Spinal cord (tissue), 10 donors: ENCODE results near the gene SYT2. TPM values are rescaled to one million over a fixed set of nuclear protein-coding genes. Genes with fewer than 3 reads are reported as not detected.

Source experiments
- DNase-seq, 6 donors: peaks; one replicate each; pipeline versions ENCODE4 v3.0.0 to v3.0.0-alpha.2; 2013 to 2015; ENCODE audit warnings: low spot score in 6 of 6, low read depth in 4 of 6
- H3K27ac ChIP-seq: one replicate; pipeline ENCODE4 v1.5.1; 2013; ENCODE audit warnings: low read depth, low read length, control low read depth
- H3K27me3 ChIP-seq: one replicate; pipeline ENCODE4 v1.6.1; 2013; ENCODE audit warnings: low read length; ENCODE audit not compliant: control insufficient read depth, insufficient read depth
- H3K36me3 ChIP-seq: one replicate; pipeline ENCODE4 v1.6.1; 2013; ENCODE audit warnings: low read length; ENCODE audit not compliant: control insufficient read depth, insufficient read depth
- H3K4me1 ChIP-seq: one replicate; pipeline ENCODE4 v1.6.1; 2013; ENCODE audit warnings: low read length; ENCODE audit not compliant: control insufficient read depth, insufficient read depth
- H3K4me3 ChIP-seq: one replicate; pipeline ENCODE4 v1.5.1; 2013; ENCODE audit warnings: low read depth, low read length, control low read depth
- H3K9me3 ChIP-seq: one replicate; pipeline ENCODE4 v1.6.1; 2013; ENCODE audit warnings: low read length; ENCODE audit not compliant: control insufficient read depth, insufficient read depth
- WGBS: methylation state at CpG from one replicate; pipeline ENCODE4 v1.1.5; 2013; ENCODE audit warnings: missing lambda C conversion rate; ENCODE audit not compliant: insufficient coverage; 5-methylcytosine and 5-hydroxymethylcytosine counted together
- polyA plus RNA-seq, 2 donors: library from polyadenylated mRNA; unstranded; fragments of 120-200 nt; gene quantifications; one replicate each; pipeline ENCODE4 v1.2.1, GENCODE V29; 2013; ENCODE audit not compliant: insufficient read length in 2 of 2
- total RNA-seq, 2 donors: library from RNA; depleted of rRNA in 1 of 2; stranded (reverse); fragments of 120-200 nt in 1 of 2; fragments of >200 nt in 1 of 2; gene quantifications; one replicate each; pipeline versions ENCODE4 v1.2.3 to v1.2.4, GENCODE V29; 2013 to 2014
- donor health status: healthy.

The SYT2 gene
- total and polyA plus RNA-seq, 4 donors, result 11.1 to 59.2 (median 48.8) TPM

- WGBS, result 95% methylated on average over 6 of the region's 9 CpGs
- Histone ChIP-seq H3K4me3 (no peak overlapping the region), H3K4me1 (peaks cover 18% of the 10 kb centered on the region), H3K9me3 (no peaks in the 10 kb centered on the region), H3K36me3 (no peaks in the 10 kb centered on the region), H3K27ac (no peak overlapping the region), H3K27me3 (peaks cover 2% of the 10 kb centered on the region)
- no peak for DNase-seq
These were observed 27.8 kb downstream of the SYT2 start for GRCh38 chr1:202682477-202682876.

- H3K27me3 ChIP-seq, result peaks cover 2% of the 10 kb centered on the region
- H3K36me3 ChIP-seq, result no peaks in the 10 kb centered on the region
- peak in 1 of 6 donors; percentile 46 for DNase-seq
- H3K4me3 ChIP-seq, result no peak overlapping the region
- H3K27ac ChIP-seq, result no peak overlapping the region
- no peaks in the 10 kb centered on the region for H3K9me3 ChIP-seq
- peaks cover 13% of the 10 kb centered on the region for H3K4me1 ChIP-seq
- WGBS, result 38% methylated on average over 10 of the region's 11 CpGs
These were observed 28.4 kb downstream of the SYT2 start for GRCh38 chr1:202681736-202682420.

- H3K4me1 ChIP-seq, result peaks cover 13% of the 10 kb centered on the region
- WGBS, result no CpG with 5 or more reads among the region's 2 CpGs
- H3K27me3 ChIP-seq, result peaks cover 2% of the 10 kb centered on the region
- no peaks in the 10 kb centered on the region for H3K9me3 ChIP-seq
- no peak for DNase-seq
- H3K27ac ChIP-seq, result no peak overlapping the region
- H3K36me3 ChIP-seq, result no peaks in the 10 kb centered on the region
- no peak overlapping the region for H3K4me3 ChIP-seq
These were observed 29.5 kb downstream of the SYT2 start for GRCh38 chr1:202680586-202681352.

- 35% methylated on average over 3 of the region's 4 CpGs for WGBS
- H3K4me1 ChIP-seq, result peaks cover 13% of the 10 kb centered on the region
- DNase-seq, result no peak
These were observed 30.7 kb downstream of the SYT2 start for GRCh38 chr1:202679406-202680177.

GRCh38 chr1:202677433-202677832, 32.8 kb downstream of the SYT2 start:
- WGBS, result 73% methylated on average over 1 of the region's 2 CpGs
- H3K9me3 ChIP-seq, result no peaks in the 10 kb centered on the region
- no peak overlapping the region for H3K27ac ChIP-seq
- H3K4me3 ChIP-seq, result no peak overlapping the region
- no peak for DNase-seq
- H3K4me1 ChIP-seq, result peaks cover 13% of the 10 kb centered on the region
- H3K36me3 ChIP-seq, result no peaks in the 10 kb centered on the region
- H3K27me3 ChIP-seq, result no peaks in the 10 kb centered on the region

More at GRCh38 chr1:202679406-202680177, 30.7 kb downstream of the SYT2 start:
- H3K27me3 ChIP-seq, result peaks cover 2% of the 10 kb centered on the region
- no peaks in the 10 kb centered on the region for H3K36me3 ChIP-seq
- no peak overlapping the region for H3K27ac ChIP-seq
- H3K4me3 ChIP-seq, result no peak overlapping the region
- no peaks in the 10 kb centered on the region for H3K9me3 ChIP-seq

- Histone ChIP-seq H3K27ac (no peak overlapping the region), H3K4me1 (no peaks in the 10 kb centered on the region)
- WGBS, result 72% methylated on average over 4 of the region's 5 CpGs
These were observed 36.7 kb downstream of the SYT2 start for GRCh38 chr1:202673531-202673930.

GRCh38 chr1:202671399-202671798, 38.9 kb downstream of the SYT2 start:
- no peak overlapping the region for H3K4me3 ChIP-seq
- DNase-seq, result peak in 1 of 6 donors; percentile 65
- no peaks in the 10 kb centered on the region for H3K36me3 ChIP-seq
- H3K27me3 ChIP-seq, result no peaks in the 10 kb centered on the region
- H3K4me1 ChIP-seq, result no peaks in the 10 kb centered on the region
- no peak overlapping the region for H3K27ac ChIP-seq
- WGBS, result 42% methylated on average over 5 of the region's 5 CpGs
- no peaks in the 10 kb centered on the region for H3K9me3 ChIP-seq

More at GRCh38 chr1:202673531-202673930, 36.7 kb downstream of the SYT2 start:
- no peak overlapping the region for H3K4me3 ChIP-seq
- no peaks in the 10 kb centered on the region for H3K36me3 ChIP-seq
- H3K9me3 ChIP-seq, result no peaks in the 10 kb centered on the region
- H3K27me3 ChIP-seq, result no peaks in the 10 kb centered on the region
- DNase-seq, result peak in 1 of 6 donors; percentile 61

- no peak for DNase-seq
- Histone ChIP-seq H3K9me3 (no peaks in the 10 kb centered on the region), H3K36me3 (no peaks in the 10 kb centered on the region), H3K27ac (no peak overlapping the region), H3K4me1 (peaks cover 5% of the 10 kb centered on the region), H3K4me3 (no peak overlapping the region), H3K27me3 (no peaks in the 10 kb centered on the region)
- no CpG with 5 or more reads among the region's 3 CpGs for WGBS
These were observed 44.8 kb downstream of the SYT2 start for GRCh38 chr1:202665417-202665816.

GRCh38 chr1:202664083-202664482, 46.2 kb downstream of the SYT2 start:
- H3K9me3 ChIP-seq, result no peaks in the 10 kb centered on the region
- no peak for DNase-seq
- peaks cover 13% of the 10 kb centered on the region for H3K4me1 ChIP-seq
- H3K36me3 ChIP-seq, result no peaks in the 10 kb centered on the region
- H3K27ac ChIP-seq, result no peak overlapping the region
- no peak overlapping the region for H3K4me3 ChIP-seq
- H3K27me3 ChIP-seq, result no peaks in the 10 kb centered on the region
- 50% methylated on average over 1 of the region's 1 CpG for WGBS
